Stimulated activated CD8-positive, alpha-beta memory T cell treated with anti-CD3 and anti-CD28 coated beads, Interleukin-4, amount 100 ng/mL, for 48 hours (primary cell): ENCODE measurements around the gene STRA6.

ENCODE experiments used
- DNase-seq: peaks from one replicate; pipeline ENCODE4 v3.0.0-alpha.2; 2020

The STRA6 gene

DNA sequence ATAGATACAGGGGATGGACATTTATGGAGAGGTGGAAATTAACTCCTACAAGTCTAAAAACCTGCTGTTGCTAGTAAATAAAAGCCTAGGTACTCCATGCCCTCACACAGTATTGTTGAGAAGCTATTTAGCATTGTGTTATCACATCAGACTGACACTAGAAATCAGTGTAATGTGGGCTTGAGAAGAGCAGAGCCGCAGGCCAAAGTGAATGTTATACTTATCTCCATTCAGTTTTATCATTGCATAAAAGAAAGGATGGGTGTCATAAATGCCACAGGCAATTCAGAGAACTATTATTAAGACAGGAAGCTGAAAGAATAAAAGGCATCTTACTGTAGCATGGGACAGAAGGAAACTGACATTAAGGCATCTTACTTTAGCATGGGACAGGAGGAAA lies 42.8 kb downstream of the STRA6 start:
- DNase-seq: no peak

DNA sequence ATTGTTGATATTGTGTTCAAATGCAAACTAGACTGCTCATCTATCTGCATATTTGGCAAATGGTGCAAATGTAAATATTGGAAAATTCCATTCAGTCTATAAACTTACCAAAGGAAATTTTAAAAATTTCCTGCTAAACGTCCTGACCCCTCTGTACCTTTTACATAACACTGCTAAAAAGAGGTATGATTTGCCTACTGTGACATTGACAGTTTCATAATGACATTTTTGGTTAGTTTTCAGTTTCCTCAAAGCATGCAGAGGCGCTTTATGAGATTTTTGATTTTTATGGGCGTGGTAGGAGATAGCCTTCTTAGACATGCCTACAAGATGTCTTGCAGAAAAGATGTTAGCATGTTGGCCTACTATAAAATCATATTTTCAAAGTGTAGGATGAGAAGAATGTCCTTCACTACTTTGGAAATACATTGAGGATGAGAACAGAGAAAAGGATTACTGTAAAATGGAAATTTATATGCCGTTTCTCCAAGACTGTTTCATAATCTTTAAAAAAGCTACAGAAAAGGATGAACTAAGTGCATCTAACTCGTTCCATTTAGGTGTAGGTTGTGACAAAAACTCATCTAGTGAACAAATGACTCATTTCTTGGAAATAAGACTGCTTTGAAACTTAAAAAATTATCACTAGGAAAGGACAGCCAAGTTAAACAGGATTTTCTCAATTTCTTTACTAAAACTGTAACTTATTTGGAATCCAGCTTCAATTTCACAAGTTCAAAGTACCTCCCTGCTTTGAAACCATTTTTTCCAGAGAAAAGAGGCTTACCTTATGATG lies 43.5 kb downstream of the STRA6 start:
- DNase-seq: no peak

DNA sequence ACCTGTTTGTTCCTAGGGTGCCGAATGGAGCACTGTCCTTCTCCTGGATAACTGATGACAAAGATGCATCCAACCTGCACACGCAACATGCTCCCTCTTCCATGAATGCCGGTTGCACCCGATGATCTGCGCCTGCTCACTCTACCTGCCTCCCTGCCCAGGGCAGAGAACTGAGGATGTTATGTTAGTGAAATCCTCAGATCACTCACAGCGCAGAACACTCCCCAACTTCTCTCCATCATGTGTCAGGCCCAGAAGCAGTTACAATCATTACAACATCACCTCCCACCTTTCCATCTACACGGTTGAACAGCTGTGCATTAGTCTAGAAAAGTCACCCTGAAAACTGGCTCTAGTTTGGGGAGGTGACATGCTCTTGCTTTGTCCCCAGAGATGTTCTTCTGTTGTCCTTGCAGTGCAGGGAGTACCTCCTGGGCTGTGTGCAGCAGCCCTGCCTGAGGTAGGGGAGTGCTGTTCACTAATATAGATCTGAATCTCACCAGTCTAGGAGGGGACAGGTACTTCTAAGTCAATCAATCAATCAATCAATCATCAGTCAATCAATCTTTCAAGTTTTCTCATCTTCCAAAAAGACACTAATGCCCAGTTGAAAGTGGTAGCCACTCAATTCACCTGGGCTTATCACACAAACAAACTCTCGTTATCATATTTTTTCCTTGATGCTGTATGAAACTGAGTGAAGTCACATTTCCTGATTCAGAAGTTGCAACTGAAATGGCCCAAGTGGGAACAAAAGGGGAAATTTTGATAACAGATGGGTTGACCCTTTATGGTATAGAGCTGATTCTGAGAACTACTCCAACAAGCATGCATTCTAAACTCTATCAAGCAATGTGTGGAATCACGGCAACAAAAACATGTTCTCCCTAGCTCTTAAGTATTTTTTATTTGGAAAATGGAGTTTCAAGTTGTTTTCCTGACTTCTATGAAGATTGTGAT lies 44.4 kb downstream of the STRA6 start:
- no peak for DNase-seq

GRCh38 chr15:74156678-74157411 lies 45.7 kb downstream of the STRA6 start:
- no peak for DNase-seq

DNA sequence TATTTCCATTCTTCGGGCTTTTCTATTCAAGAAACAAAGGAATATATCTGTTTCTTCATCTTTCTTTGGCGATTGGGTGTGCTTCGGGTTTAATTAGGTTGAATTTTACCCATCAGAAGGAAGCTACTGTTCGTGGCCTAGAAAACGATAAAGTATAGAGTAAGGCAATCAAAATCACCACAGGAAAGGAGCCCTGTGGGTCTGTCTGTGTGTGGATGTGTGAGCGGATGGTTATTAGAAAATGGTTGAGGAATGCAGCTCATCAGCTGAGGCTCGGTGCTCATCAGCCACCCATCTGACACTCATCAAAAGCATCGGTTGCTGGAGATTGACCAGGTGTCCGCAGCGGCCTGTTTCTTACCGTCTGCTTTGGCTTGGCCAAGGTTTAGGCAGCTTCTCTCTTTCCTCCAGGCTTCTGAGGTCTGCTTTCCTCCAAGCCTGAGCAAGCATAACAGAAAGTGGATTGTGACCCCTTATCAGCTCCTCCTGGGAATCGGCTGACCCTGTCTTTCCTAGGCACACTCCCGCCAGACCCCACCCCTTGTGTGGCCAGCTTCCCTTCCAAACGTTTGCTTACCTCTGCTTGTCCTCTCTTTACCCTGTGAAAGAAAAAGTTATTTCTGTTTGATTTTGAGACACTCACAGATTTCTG lies 46.7 kb downstream of the STRA6 start:
- no peak for DNase-seq

DNA sequence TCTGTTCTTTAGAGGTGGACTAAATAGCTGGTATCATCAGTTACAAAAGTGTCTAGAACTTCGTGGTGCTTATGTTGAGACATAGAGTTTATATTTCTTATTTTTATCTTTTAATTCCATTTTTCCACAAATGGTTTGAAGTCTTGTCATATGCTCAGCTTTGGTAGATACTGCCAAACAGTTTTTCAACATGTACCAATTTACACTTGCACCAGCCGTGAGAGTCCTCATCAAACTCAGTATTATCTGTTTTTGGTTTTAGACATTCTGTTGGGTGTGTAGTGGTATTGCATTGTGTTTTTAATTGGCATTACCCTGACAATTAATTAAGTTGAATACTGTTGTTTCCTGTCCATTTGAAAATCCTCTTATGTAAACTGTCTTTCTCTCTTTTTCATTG lies 55.5 kb downstream of the STRA6 start:
- DNase-seq: no peak

GRCh38 chr15:74146277-74146800 lies 56.2 kb downstream of the STRA6 start:
- no peak for DNase-seq

DNA sequence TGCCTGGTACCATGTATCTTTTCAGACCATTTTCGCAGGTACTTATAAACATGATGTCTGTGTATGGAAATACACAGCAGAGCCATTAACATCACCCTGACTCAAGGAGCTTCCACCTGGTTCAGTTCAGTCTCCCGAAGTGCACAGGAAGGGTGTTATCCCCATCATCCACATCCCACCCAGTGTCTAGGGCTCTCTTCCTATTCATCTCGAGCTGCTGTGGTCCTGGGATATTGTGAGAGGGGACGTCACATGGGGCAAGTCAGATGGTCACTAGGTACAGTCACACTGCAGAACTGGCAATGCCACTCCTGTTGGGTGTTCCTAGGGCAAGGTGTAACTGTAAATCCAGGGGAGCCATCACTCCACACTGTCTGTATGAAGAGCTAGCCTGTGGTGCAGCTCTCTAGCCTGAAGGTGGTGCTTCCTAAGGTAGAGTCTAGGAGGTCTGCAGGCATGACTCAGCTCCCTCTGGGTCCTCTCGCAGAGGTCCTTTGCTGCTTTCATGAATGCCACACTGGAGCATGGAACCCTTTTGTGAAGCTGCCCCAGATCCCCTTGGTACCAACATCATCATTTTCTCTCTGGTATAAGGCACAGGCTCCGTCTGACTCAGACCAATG lies 58.3 kb downstream of the STRA6 start:
- DNase-seq: no peak

DNA sequence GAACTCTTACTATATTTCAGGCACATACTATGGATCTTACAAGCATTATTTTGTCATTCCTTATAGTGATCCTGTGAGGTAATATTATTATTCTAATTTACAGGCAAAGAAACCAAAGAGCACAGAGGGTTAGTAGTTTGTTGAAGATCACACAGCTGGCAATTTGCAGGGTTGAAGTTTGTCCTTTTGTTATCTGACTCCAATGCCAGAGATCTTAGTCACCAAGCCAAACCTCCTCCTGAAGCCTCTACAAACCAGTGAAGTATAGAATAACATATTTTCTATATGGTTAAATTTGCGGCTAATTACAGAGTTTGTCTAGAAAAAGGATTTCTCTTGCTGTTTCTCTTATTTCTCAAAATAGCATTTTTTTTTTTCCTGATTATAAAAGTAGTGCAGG lies 61.0 kb downstream of the STRA6 start:
- no peak for DNase-seq

DNA sequence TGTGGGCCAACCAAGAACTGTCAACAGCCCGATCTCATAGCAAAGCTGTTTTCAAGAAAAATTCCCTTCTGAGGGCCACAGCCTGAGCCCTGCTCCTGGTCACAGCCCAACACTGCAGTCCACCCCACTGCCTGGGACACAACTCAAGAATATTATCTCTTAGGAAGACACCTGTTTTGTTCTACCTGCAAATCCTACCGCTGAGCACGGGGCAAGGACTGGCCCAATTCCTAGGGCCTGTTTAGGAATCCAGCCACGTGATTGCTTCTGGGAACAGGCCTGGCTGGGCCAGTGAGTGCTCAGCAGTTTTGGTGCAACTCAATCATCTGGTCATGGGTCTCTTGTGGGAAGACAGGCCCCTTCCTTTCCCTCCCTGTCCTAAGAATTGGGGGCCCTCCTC lies 63.9 kb downstream of the STRA6 start:
- no peak for DNase-seq

DNA sequence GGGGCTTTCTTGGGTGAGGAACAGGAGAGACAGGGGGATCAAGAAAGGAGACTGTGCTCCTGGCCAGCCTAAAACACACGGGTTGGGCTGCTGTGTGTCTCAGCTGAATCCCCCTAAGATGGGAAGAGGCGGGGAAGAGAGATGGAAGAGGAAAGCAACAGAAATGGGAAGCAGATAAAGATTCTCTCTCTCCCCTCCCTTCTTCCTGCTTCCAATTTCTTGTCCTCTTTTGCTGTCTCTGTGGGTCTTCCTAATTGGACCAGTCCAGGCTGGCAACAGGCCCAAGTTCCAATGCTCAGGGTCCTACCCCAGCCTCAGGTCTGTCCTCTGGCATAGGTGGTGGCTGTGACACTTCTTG lies 65.1 kb downstream of the STRA6 start:
- DNase-seq: no peak

GRCh38 chr15:74136814-74137536 lies 65.6 kb downstream of the STRA6 start:
- no peak for DNase-seq

DNA sequence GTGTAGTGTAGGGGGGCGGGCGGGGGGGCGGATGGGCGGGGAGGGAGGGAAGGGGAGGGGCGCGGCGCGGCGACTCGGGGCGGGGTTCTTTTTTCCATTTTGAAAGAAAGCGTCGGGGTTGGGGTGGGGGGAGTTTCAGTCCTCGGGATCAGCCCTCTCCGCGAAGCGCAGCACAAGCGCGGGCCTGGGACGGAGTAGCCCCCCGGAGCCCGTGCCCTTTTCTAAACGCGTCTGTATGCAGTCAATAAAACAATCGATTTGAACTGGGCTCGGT lies 66.1 kb downstream of the STRA6 start:
- no peak for DNase-seq

DNA sequence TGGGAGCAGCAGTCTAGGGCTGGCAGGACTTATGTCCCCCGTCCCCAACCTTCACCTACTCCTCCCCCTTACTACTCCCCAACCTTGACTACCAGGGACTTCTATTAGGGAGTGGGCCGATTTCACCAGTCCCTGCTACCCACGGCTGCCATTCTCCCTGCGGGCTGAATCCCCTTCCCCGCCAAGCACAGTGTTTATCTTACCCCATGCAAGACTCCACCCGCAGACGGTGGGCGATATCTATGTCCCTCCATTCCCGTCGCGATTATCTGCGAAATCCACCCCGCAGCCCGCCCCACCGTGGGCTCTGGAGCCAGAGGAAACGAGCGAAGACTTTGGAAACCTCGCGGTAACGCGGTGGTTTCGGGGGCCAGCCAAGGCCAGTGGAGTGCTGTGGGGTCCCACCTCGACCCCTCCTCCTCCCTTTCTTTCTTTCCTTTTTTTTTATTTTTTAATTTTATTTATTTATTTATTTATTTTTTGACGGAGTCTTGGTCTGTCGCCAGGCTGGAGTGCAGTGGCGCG lies 67.5 kb downstream of the STRA6 start:
- DNase-seq: no peak

DNA sequence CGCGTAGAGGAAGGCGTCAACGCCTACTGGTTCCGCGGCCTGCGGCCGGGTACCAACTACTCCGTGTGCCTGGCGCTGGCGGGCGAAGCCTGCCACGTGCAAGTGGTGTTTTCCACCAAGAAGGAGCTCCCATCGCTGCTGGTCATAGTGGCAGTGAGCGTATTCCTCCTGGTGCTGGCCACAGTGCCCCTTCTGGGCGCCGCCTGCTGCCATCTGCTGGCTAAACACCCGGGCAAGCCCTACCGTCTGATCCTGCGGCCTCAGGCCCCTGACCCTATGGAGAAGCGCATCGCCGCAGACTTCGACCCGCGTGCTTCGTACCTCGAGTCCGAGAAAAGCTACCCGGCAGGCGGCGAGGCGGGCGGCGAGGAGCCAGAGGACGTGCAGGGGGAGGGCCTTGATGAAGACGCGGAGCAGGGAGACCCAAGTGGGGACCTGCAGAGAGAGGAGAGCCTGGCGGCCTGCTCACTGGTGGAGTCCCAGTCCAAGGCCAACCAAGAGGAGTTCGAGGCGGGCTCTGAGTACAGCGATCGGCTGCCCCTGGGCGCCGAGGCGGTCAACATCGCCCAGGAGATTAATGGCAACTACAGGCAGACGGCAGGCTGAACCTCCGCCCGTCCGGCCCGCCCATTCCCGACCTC lies 68.1 kb downstream of the STRA6 start:
- DNase-seq: peak; percentile 57

DNA sequence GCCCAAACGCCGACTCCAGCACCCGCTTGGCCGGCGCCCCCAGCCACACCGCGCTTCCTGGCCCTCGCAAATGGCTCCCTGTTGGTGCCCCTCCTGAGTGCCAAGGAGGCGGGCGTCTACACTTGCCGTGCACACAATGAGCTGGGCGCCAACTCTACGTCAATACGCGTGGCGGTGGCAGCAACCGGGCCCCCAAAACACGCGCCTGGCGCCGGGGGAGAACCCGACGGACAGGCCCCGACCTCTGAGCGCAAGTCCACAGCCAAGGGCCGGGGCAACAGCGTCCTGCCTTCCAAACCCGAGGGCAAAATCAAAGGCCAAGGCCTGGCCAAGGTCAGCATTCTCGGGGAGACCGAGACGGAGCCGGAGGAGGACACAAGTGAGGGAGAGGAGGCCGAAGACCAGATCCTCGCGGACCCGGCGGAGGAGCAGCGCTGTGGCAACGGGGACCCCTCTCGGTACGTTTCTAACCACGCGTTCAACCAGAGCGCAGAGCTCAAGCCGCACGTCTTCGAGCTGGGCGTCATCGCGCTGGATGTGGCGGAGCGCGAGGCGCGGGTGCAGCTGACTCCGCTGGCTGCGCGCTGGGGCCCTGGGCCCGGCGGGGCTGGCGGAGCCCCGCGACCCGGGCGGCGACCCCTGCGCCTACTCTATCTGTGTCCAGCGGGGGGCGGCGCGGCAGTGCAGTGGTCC lies 68.7 kb downstream of the STRA6 start:
- DNase-seq: no peak

- peak; percentile 53 for DNase-seq
Measured at GRCh38 chr15:74132681-74133651, 69.6 kb downstream of the STRA6 start.

DNA sequence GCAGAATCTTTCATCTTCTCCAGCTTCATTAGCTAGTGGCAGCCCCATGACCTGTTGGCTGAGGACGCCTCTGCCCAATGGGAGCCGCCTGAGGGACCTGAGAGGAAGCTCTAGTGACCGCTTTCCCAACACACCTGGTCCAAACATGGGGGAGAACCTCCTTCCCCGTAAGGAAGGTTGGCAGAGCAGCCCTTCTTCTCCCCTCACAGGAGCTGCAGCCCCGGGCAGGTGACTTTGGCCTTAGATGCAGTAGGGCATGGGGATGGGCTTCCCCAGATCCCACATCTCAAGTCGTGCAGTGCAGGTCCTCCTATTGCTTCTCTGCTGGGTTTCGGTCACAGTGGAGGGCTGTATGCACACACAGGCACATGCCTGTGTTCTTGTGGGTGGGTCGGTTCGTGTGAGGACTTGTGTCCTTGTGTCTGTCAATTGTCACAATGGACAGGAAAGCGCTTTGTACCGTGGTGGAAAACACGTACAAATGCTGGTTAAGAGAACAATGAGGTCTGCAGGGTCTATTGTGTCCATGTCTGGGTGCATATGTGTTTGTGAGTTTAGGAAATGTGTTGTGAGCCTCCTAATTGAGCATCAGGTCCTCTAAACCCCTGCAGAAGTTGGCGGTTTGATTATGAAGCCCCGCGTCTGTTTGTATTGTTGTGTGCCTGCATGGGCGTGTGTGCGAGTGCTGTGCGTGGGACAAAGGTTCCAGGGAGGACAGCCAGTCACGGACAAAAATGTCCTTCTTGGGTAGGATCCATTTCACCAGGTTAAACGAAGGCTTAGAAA lies 70.8 kb downstream of the STRA6 start:
- DNase-seq: no peak
